ENCODE data around the gene GRIN3B. TPM values are rescaled to one million over a fixed set of nuclear protein-coding genes. Genes with fewer than 3 reads are reported as not detected.

Gene GRIN3B
- polyA plus RNA-seq, 2 of the 4 experiments (the other 2 are of a cell fraction) = 0.67 to 1.5 TPM

DNA sequence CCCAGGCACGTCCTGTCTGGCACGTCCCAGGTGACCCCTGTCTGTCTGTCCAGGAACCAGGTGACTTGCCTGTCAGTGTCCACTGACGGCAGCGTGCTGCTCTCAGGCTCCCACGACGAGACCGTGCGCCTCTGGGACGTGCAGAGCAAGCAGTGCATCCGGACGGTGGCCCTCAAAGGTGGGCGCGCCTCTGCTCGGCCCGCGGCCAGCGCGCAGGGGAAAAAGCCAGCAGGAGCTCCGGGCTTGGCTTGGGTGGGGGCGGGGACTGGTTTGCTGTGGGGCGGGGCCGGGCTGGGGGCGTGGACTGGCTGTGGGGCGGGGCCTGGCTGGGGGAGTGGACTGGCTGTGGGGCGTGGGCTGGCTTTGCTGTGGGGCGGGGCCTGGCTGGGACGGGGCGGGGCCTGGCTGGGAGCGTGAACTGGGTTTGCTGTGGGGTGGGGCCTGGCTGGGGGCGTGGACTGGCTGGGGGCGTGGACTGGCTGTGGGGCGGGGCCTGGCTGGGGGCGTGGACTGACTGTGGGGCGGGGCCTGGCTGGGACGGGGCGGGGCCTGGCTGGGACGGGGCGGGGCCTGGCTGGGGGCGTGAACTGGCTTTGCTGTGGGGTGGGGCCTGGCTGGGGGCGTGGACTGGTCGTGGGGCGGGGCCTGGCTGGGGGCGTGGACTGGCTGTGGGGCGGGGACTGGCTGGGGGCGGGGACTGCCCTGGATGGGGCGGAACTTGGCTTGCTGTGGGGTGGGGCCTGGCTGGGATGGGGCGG lies 8.9 kb upstream of the GRIN3B start:
- Histone ChIP-seq H3K4me2 (no peak overlapping the region), H3K4me3 (no peak overlapping the region), H3K27ac (no peak overlapping the region), H3K9me3 (no peaks in the 10 kb centered on the region), H3K4me1 (peaks cover 7% of the 10 kb centered on the region; the same call in 2 of the 3 replicates)
- ChIA-PET POLR2A (no interaction called here), CTCF (interaction anchor here (1.4 kb wide), 2 partner anchors 9 to 69 kb away, joined by 3 to 5 read pairs; no protein-coding TSS in a partner anchor)
- ATAC-seq = peak; percentile 10 to 19; a peak in 3 of 6 replicates
- no CpG with 5 or more reads among the region's 47 CpGs for WGBS (ENCODE audit: missing lambda C conversion rate)
- peak in 1 of 2 experiments; percentile 75 for DNase-seq (ENCODE audit: low read depth in 1 of 2, low spot score in 1 of 2)
- no peak for TF ChIP-seq ZSCAN20 (CRISPR knock-in tag; IDR thresholded peaks at IDR 0.05)
- TF ChIP-seq RFX5 (IDR thresholded peaks at IDR 0.05) = no peak
- no peak for TF ChIP-seq ZC3H11A (IDR thresholded peaks at IDR 0.05)
- no peak for FAIRE-seq

DNA sequence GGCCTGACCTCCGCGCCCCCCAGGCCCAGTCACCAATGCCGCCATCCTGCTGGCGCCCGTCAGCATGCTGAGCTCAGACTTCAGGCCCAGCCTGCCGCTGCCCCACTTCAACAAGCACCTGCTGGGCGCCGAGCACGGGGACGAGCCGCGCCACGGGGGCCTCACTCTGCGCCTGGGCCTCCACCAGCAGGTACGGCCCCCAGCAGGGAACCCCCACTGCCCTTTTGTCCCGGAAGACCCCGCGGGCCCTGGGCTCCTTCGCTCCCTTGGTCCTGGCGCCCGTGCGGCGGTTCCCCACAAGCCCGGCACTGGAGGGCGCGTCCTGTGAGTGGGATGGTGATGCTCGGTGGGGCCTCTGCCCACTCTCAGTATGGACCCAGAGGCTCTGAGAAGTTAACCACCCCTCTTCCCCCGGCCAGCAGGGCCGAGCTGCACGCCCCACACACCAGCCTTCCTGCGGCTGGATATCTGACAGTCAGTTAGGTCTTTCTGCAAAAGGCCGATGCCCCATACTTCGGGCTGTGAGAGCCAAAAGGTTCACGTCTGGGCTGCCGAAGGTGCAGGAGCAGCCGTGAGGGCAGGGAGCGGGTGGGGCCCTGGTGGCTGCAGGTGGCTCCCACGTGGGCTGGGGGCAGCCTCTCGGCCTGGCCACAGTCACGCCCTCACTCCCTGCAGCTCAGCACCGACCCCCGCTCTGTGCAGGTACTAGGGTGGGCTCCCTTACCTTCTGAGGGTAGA lies 8.1 kb upstream of the GRIN3B start:
- POLR2A ChIA-PET = no interaction called here
- no peak for DNase-seq (ENCODE audit: low read depth in 1 of 2, low spot score in 1 of 2)
- 91% methylated on average over 24 of the region's 42 CpGs for WGBS (ENCODE audit: missing lambda C conversion rate)
- CTCF ChIA-PET = no interaction called here
- TF ChIP-seq KDM1A (IDR thresholded peaks at IDR 0.05; ENCODE audit: low read depth) (no peak), BHLHE40 (IDR thresholded peaks at IDR 0.05; ENCODE audit: low read depth, low read length) (no peak), CBX8 (IDR thresholded peaks at IDR 0.05) (no peak), MYC (IDR thresholded peaks at IDR 0.05; ENCODE audit: borderline replicate concordance, low read length) (no peak), FOSL2 (IDR thresholded peaks at IDR 0.05) (no peak), FOSL2 (CRISPR knock-in tag; IDR thresholded peaks at IDR 0.05) (no peak), JUN (IDR thresholded peaks at IDR 0.05) (no peak), ZC3H11A (IDR thresholded peaks at IDR 0.05) (no peak), FOSB (CRISPR knock-in tag; IDR thresholded peaks at IDR 0.05) (no peak), TP53 (CRISPR knock-in tag; IDR thresholded peaks at IDR 0.05) (no peak)
- TF ChIP-seq, protein P1, sequence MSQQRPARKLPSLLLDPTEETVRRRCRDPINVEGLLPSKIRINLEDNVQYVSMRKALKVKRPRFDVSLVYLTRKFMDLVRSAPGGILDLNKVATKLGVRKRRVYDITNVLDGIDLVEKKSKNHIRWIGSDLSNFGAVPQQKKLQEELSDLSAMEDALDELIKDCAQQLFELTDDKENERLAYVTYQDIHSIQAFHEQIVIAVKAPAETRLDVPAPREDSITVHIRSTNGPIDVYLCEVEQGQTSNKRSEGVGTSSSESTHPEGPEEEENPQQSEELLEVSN (IDR thresholded peaks at IDR 0.05; ENCODE audit: borderline replicate concordance, low read depth) = no peak
- peaks cover 11% of the 10 kb centered on the region; the same call in 2 of the 3 replicates for H3K4me1 ChIP-seq
- ATAC-seq = no peak
- H3K4me3 ChIP-seq = no peak overlapping the region
- no peak overlapping the region for H3K27ac ChIP-seq
- no peaks in the 10 kb centered on the region for H3K9me3 ChIP-seq
- H3K4me2 ChIP-seq = no peak overlapping the region
- FAIRE-seq = no peak

DNA sequence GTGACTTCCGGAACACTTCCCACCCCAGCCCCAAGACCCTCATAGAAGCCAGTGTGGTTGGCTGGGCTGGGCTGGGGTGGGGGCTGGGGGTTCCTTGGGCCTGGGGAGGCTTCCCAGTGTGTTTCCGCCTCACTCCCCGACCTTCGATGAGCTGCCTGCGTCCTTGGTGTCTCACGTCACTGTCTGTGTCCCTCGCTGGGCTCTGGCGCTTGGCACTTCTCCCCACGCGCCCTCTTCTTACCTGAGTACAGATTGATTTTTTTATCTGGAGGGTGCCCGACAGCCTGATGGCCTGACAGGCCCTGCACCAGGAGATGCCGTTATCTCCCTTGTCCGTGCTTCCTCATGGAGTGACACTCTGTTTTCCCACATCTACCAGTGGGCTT lies 7.6 kb upstream of the GRIN3B start:
- Histone ChIP-seq H3K4me3 (no peak overlapping the region), H3K4me1 (peaks cover 11% of the 10 kb centered on the region; the same call in 2 of the 3 replicates), H3K9me3 (no peaks in the 10 kb centered on the region), H3K27ac (no peak overlapping the region), H3K4me2 (no peak overlapping the region)
- ATAC-seq = no peak
- 94% methylated on average over 12 of the region's 13 CpGs for whole genome bisulfite sequencing (ENCODE audit: missing lambda C conversion rate)
- ChIA-PET POLR2A (interaction anchor here (0.6 kb wide), 1 partner anchor 327 kb away, joined by 3 read pairs; no protein-coding TSS in a partner anchor), CTCF (no interaction called here)
- TF ChIP-seq, protein P2, sequence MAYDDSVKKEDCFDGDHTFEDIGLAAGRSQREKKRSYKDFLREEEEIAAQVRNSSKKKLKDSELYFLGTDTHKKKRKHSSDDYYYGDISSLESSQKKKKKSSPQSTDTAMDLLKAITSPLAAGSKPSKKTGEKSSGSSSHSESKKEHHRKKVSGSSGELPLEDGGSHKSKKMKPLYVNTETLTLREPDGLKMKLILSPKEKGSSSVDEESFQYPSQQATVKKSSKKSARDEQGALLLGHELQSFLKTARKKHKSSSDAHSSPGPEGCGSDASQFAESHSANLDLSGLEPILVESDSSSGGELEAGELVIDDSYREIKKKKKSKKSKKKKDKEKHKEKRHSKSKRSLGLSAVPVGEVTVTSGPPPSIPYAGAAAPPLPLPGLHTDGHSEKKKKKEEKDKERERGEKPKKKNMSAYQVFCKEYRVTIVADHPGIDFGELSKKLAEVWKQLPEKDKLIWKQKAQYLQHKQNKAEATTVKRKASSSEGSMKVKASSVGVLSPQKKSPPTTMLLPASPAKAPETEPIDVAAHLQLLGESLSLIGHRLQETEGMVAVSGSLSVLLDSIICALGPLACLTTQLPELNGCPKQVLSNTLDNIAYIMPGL (CRISPR knock-in tag; IDR thresholded peaks at IDR 0.05; ENCODE audit: borderline replicate concordance) = no peak
- TF ChIP-seq, protein P3, sequence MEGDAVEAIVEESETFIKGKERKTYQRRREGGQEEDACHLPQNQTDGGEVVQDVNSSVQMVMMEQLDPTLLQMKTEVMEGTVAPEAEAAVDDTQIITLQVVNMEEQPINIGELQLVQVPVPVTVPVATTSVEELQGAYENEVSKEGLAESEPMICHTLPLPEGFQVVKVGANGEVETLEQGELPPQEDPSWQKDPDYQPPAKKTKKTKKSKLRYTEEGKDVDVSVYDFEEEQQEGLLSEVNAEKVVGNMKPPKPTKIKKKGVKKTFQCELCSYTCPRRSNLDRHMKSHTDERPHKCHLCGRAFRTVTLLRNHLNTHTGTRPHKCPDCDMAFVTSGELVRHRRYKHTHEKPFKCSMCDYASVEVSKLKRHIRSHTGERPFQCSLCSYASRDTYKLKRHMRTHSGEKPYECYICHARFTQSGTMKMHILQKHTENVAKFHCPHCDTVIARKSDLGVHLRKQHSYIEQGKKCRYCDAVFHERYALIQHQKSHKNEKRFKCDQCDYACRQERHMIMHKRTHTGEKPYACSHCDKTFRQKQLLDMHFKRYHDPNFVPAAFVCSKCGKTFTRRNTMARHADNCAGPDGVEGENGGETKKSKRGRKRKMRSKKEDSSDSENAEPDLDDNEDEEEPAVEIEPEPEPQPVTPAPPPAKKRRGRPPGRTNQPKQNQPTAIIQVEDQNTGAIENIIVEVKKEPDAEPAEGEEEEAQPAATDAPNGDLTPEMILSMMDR (IDR thresholded peaks at IDR 0.05) = no peak
- TF ChIP-seq RCOR1 (IDR thresholded peaks at IDR 0.05; ENCODE audit: low read depth, low read length) = no peak
- TF ChIP-seq FOXS1 (CRISPR knock-in tag; IDR thresholded peaks at IDR 0.05) = no peak
- TF ChIP-seq SMC3 (IDR thresholded peaks at IDR 0.05) = no peak
- no peak for FAIRE-seq
- DNase-seq (ENCODE audit: low read depth in 1 of 2, low spot score in 1 of 2) = no peak

Data from A549 (cell line).